ENCODE results near the gene SSTR5. TPM values are rescaled to one million over a fixed set of nuclear protein-coding genes. Genes with fewer than 3 reads are reported as not detected.

SSTR5 gene
- total RNA-seq, 4 donors from 2014 or later, result not detected

GRCh38 chr16:1050516-1050915, 22.0 kb upstream of the SSTR5 start:
- Histone ChIP-seq H3K36me3 (no peaks in the 10 kb centered on the region), H3K9me3 (no peaks in the 10 kb centered on the region), H3K4me3 (no peak overlapping the region), H3K4me1 (peaks cover 0 to 23% (median 6%) of the 10 kb centered on the region in 3 donors), H3K27ac (no peak overlapping the region), H3K27me3 (peaks cover 97% of the 10 kb centered on the region)
- ATAC-seq, result no peak
- TF ChIP-seq, protein P1, sequence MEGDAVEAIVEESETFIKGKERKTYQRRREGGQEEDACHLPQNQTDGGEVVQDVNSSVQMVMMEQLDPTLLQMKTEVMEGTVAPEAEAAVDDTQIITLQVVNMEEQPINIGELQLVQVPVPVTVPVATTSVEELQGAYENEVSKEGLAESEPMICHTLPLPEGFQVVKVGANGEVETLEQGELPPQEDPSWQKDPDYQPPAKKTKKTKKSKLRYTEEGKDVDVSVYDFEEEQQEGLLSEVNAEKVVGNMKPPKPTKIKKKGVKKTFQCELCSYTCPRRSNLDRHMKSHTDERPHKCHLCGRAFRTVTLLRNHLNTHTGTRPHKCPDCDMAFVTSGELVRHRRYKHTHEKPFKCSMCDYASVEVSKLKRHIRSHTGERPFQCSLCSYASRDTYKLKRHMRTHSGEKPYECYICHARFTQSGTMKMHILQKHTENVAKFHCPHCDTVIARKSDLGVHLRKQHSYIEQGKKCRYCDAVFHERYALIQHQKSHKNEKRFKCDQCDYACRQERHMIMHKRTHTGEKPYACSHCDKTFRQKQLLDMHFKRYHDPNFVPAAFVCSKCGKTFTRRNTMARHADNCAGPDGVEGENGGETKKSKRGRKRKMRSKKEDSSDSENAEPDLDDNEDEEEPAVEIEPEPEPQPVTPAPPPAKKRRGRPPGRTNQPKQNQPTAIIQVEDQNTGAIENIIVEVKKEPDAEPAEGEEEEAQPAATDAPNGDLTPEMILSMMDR (IDR thresholded peaks at IDR 0.05), result no peak
- TF ChIP-seq POLR2AphosphoS5 (IDR thresholded peaks at IDR 0.05) (no peak), POLR2A (IDR thresholded peaks at IDR 0.05) (no peak), EP300 (IDR thresholded peaks at IDR 0.05) (no peak)
- 43 to 85% methylated on average over 2 to 14 of the region's 30 CpGs for WGBS, 2 donors (ENCODE audit: low coverage in 1 of 2)

DNA sequence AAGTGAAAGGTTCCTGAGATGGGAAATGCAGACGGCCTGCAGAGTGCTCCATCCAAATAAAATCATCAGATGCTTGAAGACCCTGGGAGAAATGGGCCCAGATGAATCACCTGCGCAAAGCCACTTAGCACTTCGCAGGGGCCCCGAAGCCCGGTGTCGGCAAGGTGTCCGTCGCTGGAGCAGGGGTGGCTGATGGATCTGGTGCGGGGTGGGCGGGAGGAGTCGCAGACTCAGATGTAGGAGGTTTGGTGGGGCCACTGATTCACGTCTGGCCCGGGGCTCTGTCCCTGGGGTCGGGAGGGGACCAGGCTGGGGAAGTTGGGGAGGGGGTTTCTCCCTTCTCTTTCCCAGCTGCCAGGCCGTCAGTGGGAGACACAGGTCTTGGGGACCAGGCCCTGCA, 21.6 kb upstream of the SSTR5 start:
- Histone ChIP-seq H3K27me3 (peaks cover 97% of the 10 kb centered on the region), H3K4me3 (no peak overlapping the region), H3K4me1 (peaks cover 0 to 19% (median 6%) of the 10 kb centered on the region in 3 donors), H3K36me3 (no peaks in the 10 kb centered on the region), H3K27ac (no peak overlapping the region), H3K9me3 (peaks cover 0 to 1% (median 0%) of the 10 kb centered on the region in 3 donors)
- WGBS, 2 donors (ENCODE audit: low coverage in 1 of 2), result 44 to 80% methylated on average over 1 to 3 of the region's 15 CpGs
- no peak for ATAC-seq
- TF ChIP-seq POLR2AphosphoS5 (IDR thresholded peaks at IDR 0.05) (no peak), EP300 (IDR thresholded peaks at IDR 0.05) (no peak), POLR2A (IDR thresholded peaks at IDR 0.05) (no peak)
- TF ChIP-seq, protein P1 (IDR thresholded peaks at IDR 0.05), result no peak

DNA sequence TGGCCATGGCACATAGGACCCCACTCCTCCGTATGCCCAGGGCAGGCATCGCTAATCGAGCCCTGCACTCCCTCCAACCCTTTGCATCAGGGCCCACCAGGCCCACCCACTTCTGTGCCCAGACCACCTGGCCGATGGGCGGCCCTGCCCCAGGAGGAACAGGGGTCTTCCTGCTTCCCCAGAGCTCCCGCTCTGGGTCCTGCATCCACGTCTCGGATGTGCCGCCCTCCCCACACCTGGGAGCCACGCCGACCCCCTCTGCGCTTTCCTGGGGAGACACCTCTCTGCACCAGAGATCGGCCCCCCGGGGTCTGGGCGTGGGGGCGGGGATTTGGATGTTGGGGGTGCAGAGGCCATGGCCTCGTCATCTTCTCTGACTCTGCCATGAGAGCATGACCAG, 21.1 kb upstream of the SSTR5 start:
- Histone ChIP-seq H3K4me3 (no peak overlapping the region), H3K4me1 (peaks cover 0 to 17% (median 6%) of the 10 kb centered on the region in 3 donors), H3K36me3 (no peaks in the 10 kb centered on the region), H3K9me3 (peaks cover 0 to 7% (median 0%) of the 10 kb centered on the region in 3 donors), H3K27ac (no peak overlapping the region), H3K27me3 (peaks cover 96% of the 10 kb centered on the region)
- WGBS, 2 donors (ENCODE audit: low coverage in 1 of 2), result no CpG with 5 or more reads among the region's 17 CpGs
- TF ChIP-seq EP300 (IDR thresholded peaks at IDR 0.05) (no peak), POLR2A (IDR thresholded peaks at IDR 0.05) (no peak), POLR2AphosphoS5 (IDR thresholded peaks at IDR 0.05) (no peak)
- TF ChIP-seq, protein P1 (IDR thresholded peaks at IDR 0.05), result no peak
- ATAC-seq, result no peak

- Histone ChIP-seq H3K27me3 (peaks cover 94% of the 10 kb centered on the region), H3K36me3 (no peaks in the 10 kb centered on the region), H3K4me3 (no peak overlapping the region), H3K4me1 (peaks cover 0 to 16% (median 6%) of the 10 kb centered on the region in 3 donors), H3K9me3 (peaks cover 0 to 19% (median 0%) of the 10 kb centered on the region in 3 donors), H3K27ac (no peak overlapping the region)
- WGBS, 2 donors (ENCODE audit: low coverage in 1 of 2), result no CpG with 5 or more reads among the region's 9 CpGs
- TF ChIP-seq, protein P1 (IDR thresholded peaks at IDR 0.05), result no peak
- TF ChIP-seq EP300 (IDR thresholded peaks at IDR 0.05), result no peak
- no peak for TF ChIP-seq POLR2AphosphoS5 (IDR thresholded peaks at IDR 0.05)
- TF ChIP-seq POLR2A (IDR thresholded peaks at IDR 0.05), result no peak
- no peak for ATAC-seq
Measured at GRCh38 chr16:1052721-1053120, 19.8 kb upstream of the SSTR5 start.

GRCh38 chr16:1053121-1053521, 19.4 kb upstream of the SSTR5 start:
- Histone ChIP-seq H3K4me1 (peaks cover 0 to 12% (median 5%) of the 10 kb centered on the region in 3 donors), H3K4me3 (no peak overlapping the region), H3K27me3 (peaks cover 94% of the 10 kb centered on the region), H3K27ac (no peak overlapping the region), H3K36me3 (no peaks in the 10 kb centered on the region), H3K9me3 (peaks cover 0 to 19% (median 0%) of the 10 kb centered on the region in 3 donors)
- ATAC-seq, result no peak
- WGBS, 2 donors (ENCODE audit: low coverage in 1 of 2), result no CpG with 5 or more reads among the region's 14 CpGs
- TF ChIP-seq EP300 (IDR thresholded peaks at IDR 0.05), result no peak
- TF ChIP-seq, protein P1 (IDR thresholded peaks at IDR 0.05), result no peak
- TF ChIP-seq POLR2AphosphoS5 (IDR thresholded peaks at IDR 0.05), result no peak
- TF ChIP-seq POLR2A (IDR thresholded peaks at IDR 0.05), result no peak

Measured in gastroesophageal sphincter (tissue), 4 donors.